Fibroblast of the aortic adventitia (primary cell): Measurements from ENCODE around the gene NT5DC1. TPM values are rescaled to one million over a fixed set of nuclear protein-coding genes. Genes with fewer than 3 reads are reported as not detected.
"Not testable (repeated sequence)": the region's sequence is repeated elsewhere in the genome, so short reads cannot be mapped to it uniquely, and the experiment has no call there.

Source experiments
- DNase-seq: peaks from one replicate; pipeline ENCODE4 v3.0.0-alpha.2; 2010; ENCODE audit warnings: low read depth
- H3K4me3 ChIP-seq: 2 replicates; pipeline ENCODE4 v1.5.1; 2011; ENCODE audit warnings: low read depth, mild to moderate bottlenecking, control low read depth, low read length, moderate library complexity
- CTCF ChIP-seq: IDR thresholded peaks from 2 replicates; pipeline ENCODE4 v1.5.1; 2011; ENCODE audit warnings: mild to moderate bottlenecking, low read length, control low read depth, inconsistent platforms; ENCODE audit not compliant: insufficient read depth
- total RNA-seq: library from RNA; depleted of rRNA; stranded (reverse); fragments of >200 nt; gene quantifications from 2 replicates; pipeline ENCODE4 v1.2.3, GENCODE V29; 2012; ENCODE audit warnings: low replicate concordance

Gene NT5DC1
- total RNA-seq, 1 donor, result 7.2 TPM

DNA sequence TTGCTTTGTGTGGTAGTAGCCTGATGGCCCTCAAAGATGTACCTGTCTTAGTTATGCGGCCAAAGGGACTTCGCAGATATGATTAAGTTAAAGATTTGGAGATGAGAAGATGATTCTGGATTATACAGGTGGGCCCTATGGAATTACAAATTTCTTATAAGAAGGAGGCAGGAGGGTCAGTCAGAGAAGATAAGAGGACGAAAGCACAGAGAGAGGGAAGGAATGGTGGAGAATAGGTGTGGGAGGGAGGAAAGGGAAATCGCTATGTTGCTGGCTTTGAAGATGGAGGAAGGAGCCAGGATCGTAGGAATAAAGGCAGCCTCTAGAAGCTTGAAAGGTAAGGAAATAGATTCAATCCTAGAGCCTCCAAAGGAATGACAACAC lies 180.3 kb downstream of the NT5DC1 start:
- no peak for TF ChIP-seq CTCF
- H3K4me3 ChIP-seq, result peak overlapping the region; percentile 92
- DNase-seq, result no peak

- no peak for TF ChIP-seq CTCF
- no peak for DNase-seq
- H3K4me3 ChIP-seq, result no peak overlapping the region
These were observed 182.0 kb downstream of the NT5DC1 start for GRCh38 chr6:116282698-116283097.

GRCh38 chr6:116283191-116283590 lies 182.5 kb downstream of the NT5DC1 start:
- no peak for DNase-seq
- H3K4me3 ChIP-seq, result no peak overlapping the region
- TF ChIP-seq CTCF, result no peak

DNA sequence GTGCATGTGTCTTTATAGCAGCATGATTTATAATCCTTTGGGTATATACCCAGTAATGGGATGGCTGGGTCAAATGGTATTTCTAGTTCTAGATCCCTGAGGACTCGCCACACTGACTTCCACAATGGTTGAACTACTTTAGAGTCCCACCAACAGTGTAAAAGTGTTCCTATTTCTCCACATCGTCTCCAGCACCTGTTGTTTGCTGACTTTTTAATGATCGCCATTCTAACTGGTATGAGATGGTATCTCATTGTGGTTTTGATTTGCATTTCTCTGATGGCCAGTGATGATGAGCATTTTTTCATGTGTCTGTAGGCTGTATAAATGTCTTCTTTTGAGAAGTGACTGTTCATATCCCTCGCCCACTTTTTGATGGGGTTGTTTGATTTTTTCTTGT lies 184.3 kb downstream of the NT5DC1 start:
- not testable (repeated sequence) for H3K4me3 ChIP-seq, DNase-seq

GRCh38 chr6:116286773-116287358 lies 186.2 kb downstream of the NT5DC1 start:
- no peak overlapping the region for H3K4me3 ChIP-seq
- no peak for DNase-seq
- no peak for TF ChIP-seq CTCF

DNA sequence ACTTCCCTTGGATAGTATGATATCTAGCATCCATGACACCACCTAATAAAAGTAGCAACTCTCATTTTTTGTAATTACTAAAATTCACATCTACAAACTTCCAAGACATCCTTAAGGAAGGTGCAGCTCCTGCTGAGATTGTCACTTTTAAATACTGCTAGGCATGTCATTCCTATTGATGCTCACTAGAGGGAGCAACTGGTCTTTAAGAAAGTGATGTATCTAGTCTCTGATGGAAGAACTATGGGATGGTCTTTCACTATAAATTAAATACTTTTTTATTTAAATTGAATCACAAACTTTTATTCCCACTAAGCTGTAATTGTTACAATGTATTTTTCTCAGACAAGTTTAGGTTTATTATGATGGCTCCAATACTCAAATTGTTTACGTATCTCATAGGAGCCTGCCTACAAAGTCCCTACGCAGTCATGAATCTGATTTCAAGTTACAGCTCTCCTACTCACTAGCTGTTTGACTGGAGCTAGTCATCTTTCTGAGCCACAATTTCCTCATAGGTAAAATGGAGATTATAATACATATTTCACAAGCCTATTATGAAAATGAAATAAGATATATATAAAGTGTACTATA lies 187.1 kb downstream of the NT5DC1 start:
- no peak overlapping the region for H3K4me3 ChIP-seq
- peak; percentile 89 for TF ChIP-seq CTCF
- peak; percentile 78 for DNase-seq

DNA sequence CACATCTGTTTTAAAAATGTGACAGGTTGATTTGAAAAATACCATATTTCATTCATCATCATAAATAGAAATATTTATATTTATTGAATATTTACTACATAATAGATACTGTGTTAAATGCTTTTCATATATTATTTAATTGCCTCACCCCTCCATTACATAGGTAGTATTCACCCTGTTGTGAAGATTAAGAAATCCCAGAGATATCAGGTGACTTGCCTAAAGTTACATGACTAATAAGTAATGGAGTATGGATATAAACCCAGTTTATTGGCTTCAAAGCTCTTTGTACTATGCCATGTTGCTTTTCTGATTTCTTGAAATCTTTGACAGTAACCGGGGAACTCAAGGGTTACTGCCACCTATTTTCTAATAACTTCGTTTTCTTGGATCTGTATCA lies 189.2 kb downstream of the NT5DC1 start:
- DNase-seq, result no peak
- H3K4me3 ChIP-seq, result no peak overlapping the region
- TF ChIP-seq CTCF, result no peak
